Measurements from ENCODE around the gene PDZD7.

PDZD7 gene

DNA sequence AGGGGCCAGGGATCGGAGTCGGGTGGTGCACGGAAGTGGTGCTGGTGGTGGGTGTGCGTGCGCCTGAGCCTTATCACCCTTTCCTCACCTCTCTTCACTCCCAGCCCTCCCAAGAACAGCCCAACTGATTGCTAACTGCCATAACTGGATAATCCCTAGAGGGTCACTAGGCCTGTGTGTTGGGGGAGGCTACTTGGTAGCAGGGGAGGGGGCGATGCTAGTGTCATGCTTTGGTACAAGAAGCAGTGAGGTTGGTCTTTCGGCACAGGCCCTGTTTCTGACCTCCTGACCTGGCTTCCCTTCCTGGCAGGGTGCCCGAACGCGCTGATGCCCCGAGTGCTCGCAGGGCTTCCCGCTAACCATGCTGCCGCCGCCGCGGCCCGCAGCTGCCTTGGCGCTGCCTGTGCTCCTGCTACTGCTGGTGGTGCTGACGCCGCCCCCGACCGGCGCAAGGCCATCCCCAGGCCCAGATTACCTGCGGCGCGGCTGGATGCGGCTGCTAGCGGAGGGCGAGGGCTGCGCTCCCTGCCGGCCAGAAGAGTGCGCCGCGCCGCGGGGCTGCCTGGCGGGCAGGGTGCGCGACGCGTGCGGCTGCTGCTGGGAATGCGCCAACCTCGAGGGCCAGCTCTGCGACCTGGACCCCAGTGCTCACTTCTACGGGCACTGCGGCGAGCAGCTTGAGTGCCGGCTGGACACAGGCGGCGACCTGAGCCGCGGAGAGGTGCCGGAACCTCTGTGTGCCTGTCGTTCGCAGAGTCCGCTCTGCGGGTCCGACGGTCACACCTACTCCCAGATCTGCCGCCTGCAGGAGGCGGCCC, 31.5 kb upstream of the PDZD7 start:
- DNase-seq = peak; percentile 79
- in situ Hi-C loops (cut with MboI; ENCODE audit: low pct_unique_long_range_greater_than_20kb, low sequenced_read_pairs) = no loop called here

- in situ Hi-C loops (cut with MboI; ENCODE audit: low pct_unique_long_range_greater_than_20kb, low sequenced_read_pairs) = no loop called here
- no peak for DNase-seq
Measured at GRCh38 chr10:101061624-101062231, 30.8 kb upstream of the PDZD7 start, which contains the start of gene KAZALD1. KAZALD1 (plus strand) TSS chr10:101061989; CDS start chr10:101062593, 604 bp downstream.

DNA sequence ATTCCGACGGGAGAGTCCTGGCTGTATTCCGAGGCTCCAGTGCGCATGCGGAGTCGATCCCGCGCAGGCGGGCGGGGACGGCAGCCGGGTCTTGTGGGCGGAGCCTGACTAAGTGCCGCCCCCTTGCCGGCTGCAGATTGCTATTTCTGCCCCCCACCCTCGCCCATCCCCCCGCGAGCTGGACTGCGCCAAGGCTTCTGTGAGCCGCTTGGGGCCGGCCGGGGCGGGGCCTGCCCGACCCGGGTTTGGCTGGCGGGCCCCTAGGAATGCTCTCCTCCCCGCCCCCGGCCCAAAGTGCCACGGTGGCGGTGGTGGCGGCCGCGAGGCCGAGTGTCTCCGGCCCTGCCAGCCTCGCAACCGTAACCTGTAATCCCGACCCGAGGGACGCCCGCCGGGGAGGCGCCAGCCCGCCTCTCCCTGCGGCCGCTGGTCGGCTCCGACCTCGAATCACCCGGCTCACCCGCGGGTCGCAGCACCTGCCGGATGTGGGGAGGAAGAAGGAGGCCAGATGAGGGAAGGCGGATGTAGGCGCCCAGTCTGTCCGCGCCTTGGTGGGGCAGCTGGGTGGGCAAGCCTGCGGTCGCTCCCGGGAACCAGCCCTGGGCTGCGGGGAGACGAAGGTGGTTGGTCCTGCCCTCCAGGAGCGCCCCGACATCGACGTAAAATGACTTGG, 30.2 kb upstream of the PDZD7 start:
- in situ Hi-C loops (cut with MboI; ENCODE audit: low pct_unique_long_range_greater_than_20kb, low sequenced_read_pairs) = no loop called here
- DNase-seq = peak; percentile 97

DNA sequence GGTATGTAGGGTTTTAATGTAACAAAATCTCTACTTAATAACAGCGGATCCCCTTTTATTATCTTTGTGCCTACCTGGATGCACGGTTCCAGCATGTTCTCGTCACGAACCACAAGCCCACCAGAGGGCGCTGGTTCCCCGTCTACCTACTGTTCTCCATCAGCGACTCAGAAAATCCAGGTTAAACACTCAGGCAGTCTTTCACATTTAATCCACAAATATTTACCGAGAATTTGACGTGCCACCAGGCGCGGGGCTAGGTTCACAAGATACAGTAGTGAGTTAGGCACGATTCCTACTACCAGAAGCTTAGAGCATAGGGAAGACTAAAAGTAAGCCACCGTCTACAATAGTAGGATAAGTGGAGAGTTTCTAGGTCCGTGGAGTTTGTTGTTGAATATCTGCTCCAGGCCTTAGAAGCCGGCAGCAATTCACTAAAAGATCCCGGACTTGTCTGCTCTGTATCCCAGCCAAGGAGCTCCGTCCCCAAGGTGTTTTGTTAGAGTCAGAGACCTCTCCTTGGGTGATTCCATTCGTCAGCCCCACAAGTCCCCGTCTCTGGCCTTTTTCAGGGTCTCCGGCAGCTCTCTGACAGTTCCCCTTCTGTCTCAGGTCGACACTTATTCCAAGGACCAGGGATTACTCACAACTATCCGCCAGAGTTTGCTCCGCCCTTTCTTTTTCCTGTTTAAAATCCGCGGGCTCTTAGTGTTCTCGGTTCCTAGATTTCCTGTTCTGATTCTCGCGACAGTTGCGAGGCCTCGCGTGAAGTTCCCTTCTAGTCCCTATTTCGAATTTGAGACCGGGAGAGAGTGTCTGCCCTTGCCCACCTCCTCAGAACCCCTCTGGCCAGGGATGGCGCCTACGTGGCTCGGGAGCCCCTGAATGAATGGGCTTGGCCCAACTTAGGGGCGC, 29.4 kb upstream of the PDZD7 start:
- in situ Hi-C loops (cut with MboI; ENCODE audit: low pct_unique_long_range_greater_than_20kb, low sequenced_read_pairs) = no loop called here
- peak; percentile 93 for DNase-seq

DNA sequence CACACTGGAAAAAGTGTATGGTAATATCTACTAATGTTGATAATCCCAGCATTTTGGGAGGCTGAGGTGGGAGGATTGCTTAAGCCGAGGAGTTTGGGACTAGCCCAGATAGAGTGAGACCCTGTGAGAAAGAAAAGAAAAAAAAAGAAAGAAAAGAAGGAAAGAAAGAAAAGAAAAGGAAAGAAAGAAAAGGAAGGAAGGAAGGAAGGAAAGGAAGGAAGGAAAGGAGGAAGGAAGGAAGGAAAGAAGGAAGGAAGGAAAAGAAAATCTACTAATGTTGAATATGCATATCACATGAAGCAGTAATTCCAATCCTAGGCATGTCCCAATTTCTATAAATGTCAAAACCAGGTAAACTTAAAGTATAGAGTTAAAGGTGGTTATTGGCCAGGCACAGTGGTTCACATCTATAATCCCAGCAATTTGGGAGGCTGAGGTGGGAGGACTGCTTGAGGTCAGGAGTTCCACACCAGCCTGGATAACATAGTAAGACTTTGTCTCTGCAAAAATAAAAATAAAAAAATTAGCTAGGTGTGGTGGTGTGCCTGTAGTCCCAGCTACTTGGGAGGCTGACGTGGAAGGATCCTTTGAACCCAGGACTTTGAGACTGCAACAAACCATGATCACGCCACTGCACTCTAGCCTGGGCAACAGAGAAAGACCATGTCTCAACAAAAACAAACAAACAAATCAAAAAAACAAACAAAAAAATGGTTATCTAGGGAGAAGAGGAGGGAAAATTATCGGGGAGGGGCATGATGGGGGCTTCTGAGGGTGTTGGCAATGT, 25.6 kb upstream of the PDZD7 start:
- in situ Hi-C loops (cut with MboI; ENCODE audit: low pct_unique_long_range_greater_than_20kb, low sequenced_read_pairs) = no loop called here
- DNase-seq = no peak

GRCh38 chr10:101055411-101055810, 24.5 kb upstream of the PDZD7 start:
- DNase-seq = peak; percentile 40
- in situ Hi-C loops (cut with MboI; ENCODE audit: low pct_unique_long_range_greater_than_20kb, low sequenced_read_pairs) = no loop called here

GRCh38 chr10:101054876-101055275, 23.9 kb upstream of the PDZD7 start:
- in situ Hi-C loops (cut with MboI; ENCODE audit: low pct_unique_long_range_greater_than_20kb, low sequenced_read_pairs) = no loop called here
- no peak for DNase-seq

DNA sequence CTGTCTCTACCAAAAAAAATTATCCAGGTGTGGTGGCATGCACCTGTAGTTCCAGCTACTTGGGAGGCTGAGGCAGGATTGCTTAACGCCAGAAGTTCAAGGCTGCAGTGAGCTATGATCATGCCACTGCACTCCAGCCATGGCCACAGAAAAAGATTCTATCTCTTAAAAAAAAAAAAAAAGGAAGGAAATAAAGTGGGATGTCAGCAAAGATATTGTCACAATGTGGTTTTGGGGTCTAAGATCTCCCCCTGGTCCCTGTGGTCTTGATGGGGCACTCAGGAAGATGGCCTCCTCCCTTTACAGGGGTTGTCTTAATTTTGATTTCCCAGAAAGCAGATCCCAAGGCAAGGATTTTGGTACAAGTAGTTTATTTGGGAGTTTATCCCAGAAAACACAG, 23.4 kb upstream of the PDZD7 start:
- DNase-seq = peak; percentile 85
- in situ Hi-C loops (cut with MboI; ENCODE audit: low pct_unique_long_range_greater_than_20kb, low sequenced_read_pairs) = no loop called here

- in situ Hi-C loops (cut with MboI; ENCODE audit: low pct_unique_long_range_greater_than_20kb, low sequenced_read_pairs) = no loop called here
- DNase-seq = no peak
Measured at GRCh38 chr10:101053516-101053915, 22.6 kb upstream of the PDZD7 start.

DNA sequence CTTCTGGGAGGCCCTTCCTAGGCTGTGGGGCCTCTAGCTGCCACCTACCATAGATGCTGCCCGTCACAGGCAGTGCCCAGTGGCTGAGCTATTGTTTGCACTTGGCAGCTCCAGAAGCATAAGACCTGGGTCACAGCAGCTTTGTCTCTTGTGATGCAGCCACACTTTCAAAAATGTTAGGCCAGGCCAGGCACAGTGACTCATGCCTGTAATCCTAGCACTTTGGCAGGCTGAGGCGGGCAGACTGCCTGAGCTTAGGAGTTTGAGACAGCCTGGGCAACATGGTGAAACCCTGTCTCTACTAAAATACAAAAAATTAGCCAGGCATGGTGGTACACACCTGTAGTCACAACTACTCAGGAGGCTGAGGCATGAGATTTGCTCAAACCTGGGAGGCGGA, 21.4 kb upstream of the PDZD7 start:
- in situ Hi-C loops (cut with MboI; ENCODE audit: low pct_unique_long_range_greater_than_20kb, low sequenced_read_pairs) = no loop called here
- DNase-seq = no peak

GRCh38 chr10:101050208-101051069, 19.5 kb upstream of the PDZD7 start:
- peak; percentile 76 for DNase-seq
- in situ Hi-C loops (cut with MboI; ENCODE audit: low pct_unique_long_range_greater_than_20kb, low sequenced_read_pairs) = no loop called here

GRCh38 chr10:101047961-101048892, 17.3 kb upstream of the PDZD7 start:
- DNase-seq = no peak
- in situ Hi-C loops (cut with MboI; ENCODE audit: low pct_unique_long_range_greater_than_20kb, low sequenced_read_pairs) = no loop called here

DNA sequence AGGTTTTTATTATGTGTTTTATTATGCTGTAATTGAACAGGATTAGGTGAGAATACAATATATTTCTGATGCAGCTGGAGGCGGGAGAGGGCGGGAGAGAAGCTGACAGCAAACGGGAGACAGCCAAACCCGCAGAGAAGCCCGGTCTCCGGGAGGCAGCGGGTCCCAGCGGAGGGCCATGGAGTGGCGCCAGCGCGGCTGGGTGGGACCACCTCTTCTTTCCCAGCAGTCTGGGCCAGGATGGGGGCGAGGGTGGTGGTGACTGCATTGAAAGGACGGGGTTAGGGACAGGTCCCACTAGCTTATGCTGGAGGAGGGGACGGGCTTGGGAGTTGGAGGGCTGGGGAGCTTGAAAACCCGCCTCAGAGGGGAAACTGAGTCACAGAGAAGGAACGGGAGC, 16.3 kb upstream of the PDZD7 start:
- no peak for DNase-seq
- in situ Hi-C loops (cut with MboI; ENCODE audit: low pct_unique_long_range_greater_than_20kb, low sequenced_read_pairs) = no loop called here

DNA sequence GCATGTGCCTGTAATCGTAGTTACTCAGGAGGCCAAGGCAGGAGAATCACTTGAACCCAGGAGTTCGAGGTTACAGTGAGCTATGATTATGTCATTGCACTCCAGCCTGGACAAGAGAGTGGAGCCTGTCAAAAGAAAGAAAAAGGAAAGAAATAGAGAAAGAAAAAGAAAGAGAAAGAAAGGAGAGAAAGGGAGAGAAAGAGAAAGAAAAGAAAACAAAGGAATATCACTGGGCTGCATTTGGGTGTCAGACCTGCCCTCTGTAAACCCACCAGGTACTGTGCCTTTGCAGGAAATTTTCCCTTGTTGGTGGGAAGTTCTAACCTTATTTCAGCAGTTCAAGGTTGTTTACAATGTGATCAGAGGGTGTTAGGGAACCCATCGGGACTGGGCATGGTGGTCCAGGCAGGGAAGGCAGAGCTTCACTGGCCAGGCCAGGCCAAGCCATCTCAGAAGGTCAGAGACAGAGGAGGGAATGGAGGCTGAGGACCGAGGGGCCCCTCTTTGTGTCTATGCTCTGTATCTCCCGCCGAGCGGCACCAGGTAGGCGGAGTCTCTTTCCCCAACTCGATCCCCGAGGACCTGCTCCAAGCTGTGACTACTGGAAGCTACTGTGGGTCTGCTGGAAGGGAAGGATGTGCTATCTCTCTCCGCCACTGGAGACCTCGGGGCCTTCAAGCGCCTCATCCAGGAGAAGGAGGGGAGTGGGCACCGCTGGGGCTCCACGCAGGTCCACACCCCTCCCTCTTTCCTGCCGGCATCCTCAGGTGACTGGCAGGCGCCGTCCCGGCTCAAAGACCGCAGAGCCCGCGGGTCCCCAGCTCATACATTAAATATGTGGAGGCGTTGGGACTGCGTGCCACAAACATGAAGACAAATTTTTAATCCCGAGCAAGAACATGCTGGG, 15.7 kb upstream of the PDZD7 start:
- no peak for DNase-seq
- in situ Hi-C loops (cut with MboI; ENCODE audit: low pct_unique_long_range_greater_than_20kb, low sequenced_read_pairs) = no loop called here

GRCh38 chr10:101044117-101044516, 13.2 kb upstream of the PDZD7 start:
- in situ Hi-C loops (cut with MboI; ENCODE audit: low pct_unique_long_range_greater_than_20kb, low sequenced_read_pairs) = no loop called here

DNA sequence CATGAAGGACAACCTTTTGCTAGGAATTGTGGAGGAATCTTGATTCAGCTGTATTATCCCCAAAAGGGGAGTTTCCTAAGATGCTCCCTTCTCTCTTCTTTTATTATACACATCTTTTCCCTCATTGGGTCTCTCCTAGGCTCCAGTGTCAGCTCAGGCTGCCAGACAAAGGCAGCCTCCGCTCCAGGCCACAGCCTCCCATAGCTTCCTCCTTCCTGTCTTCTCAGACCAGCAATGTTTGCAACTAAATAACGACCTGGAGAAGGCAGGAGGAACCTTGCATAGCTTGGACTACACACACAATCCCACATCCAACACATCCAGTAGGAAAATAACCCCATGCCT, 12.4 kb upstream of the PDZD7 start:
- peak; percentile 43 for DNase-seq
- in situ Hi-C loops (cut with MboI; ENCODE audit: low pct_unique_long_range_greater_than_20kb, low sequenced_read_pairs) = no loop called here

More at GRCh38 chr10:101044117-101044516, 13.2 kb upstream of the PDZD7 start:
- no peak for DNase-seq
